ENCODE data around the gene SRRD.

- no peak for TF ChIP-seq CTCF (IDR thresholded peaks at IDR 0.05; ENCODE audit: low read depth, low read length)
- no peak for TF ChIP-seq EZH2phosphoT487 (IDR thresholded peaks at IDR 0.05; ENCODE audit: low read depth)
These were observed 56.4 kb downstream of the SRRD start for GRCh38 chr22:26540119-26540518.
